ENCODE data around the gene MAVS.

- TF ChIP-seq CTCF (IDR thresholded peaks at IDR 0.05; ENCODE audit: borderline replicate concordance, extremely low read depth, low read length, poor library complexity, severe bottlenecking) (no peak), EZH2 (IDR thresholded peaks at IDR 0.05; ENCODE audit: borderline replicate concordance, low read depth, low read length, severe bottlenecking) (no peak)
Measured at GRCh38 chr20:3823881-3824280, 22.8 kb upstream of the MAVS start.

Measured in DND-41 (cell line).